ENCODE data around the gene C7orf57. TPM values are rescaled to one million over a fixed set of nuclear protein-coding genes. Genes with fewer than 3 reads are reported as not detected.
A peak's percentile ranks its signal among the peaks of the same experiment; 100 is the strongest.

Gene C7orf57
- total and polyA plus RNA-seq, 2 donors = 0.05 to 0.18 TPM

GRCh38 chr7:48085942-48086341 lies 50.6 kb downstream of the C7orf57 start:
- Histone ChIP-seq H3K36me3 (ENCODE audit: control insufficient read depth in 2 of 2, insufficient read depth in 2 of 2, low read length in 1 of 2) (no peaks in the 10 kb centered on the region), H3K27me3 (ENCODE audit: control insufficient read depth in 2 of 2, insufficient read depth in 1 of 2, low read length in 1 of 2) (peaks cover 17 to 34% of the 10 kb centered on the region in 2 donors), H3K9me3 (ENCODE audit: control insufficient read depth in 2 of 2, insufficient read depth in 1 of 2, low read length in 1 of 2) (peaks cover 0 to 8% of the 10 kb centered on the region in 2 donors), H3K4me1 (ENCODE audit: control insufficient read depth in 2 of 2, insufficient read depth in 2 of 2, low read length in 2 of 2) (peaks cover 5 to 19% of the 10 kb centered on the region in 2 donors), H3K27ac (ENCODE audit: low read depth in 1 of 2, low read length in 1 of 2) (no peak overlapping the region), H3K4me3 (ENCODE audit: low read length in 2 of 2) (no peak overlapping the region)
- 93% methylated on average over 1 of the region's 1 CpG for WGBS
- DNase-seq (ENCODE audit: low read depth in 6 of 9, low spot score in 9 of 9) = no peak

- DNase-seq (ENCODE audit: low read depth in 6 of 9, low spot score in 9 of 9) = no peak
- H3K27me3 ChIP-seq (ENCODE audit: control insufficient read depth in 2 of 2, insufficient read depth in 1 of 2, low read length in 1 of 2) = peaks cover 21 to 48% of the 10 kb centered on the region in 2 donors
- H3K27ac ChIP-seq (ENCODE audit: low read depth in 1 of 2, low read length in 1 of 2) = no peak overlapping the region
- peaks cover 0 to 8% of the 10 kb centered on the region in 2 donors for H3K9me3 ChIP-seq (ENCODE audit: control insufficient read depth in 2 of 2, insufficient read depth in 1 of 2, low read length in 1 of 2)
- 95% methylated on average over 7 of the region's 7 CpGs for WGBS
- H3K36me3 ChIP-seq (ENCODE audit: control insufficient read depth in 2 of 2, insufficient read depth in 2 of 2, low read length in 1 of 2) = no peaks in the 10 kb centered on the region
- H3K4me1 ChIP-seq (ENCODE audit: control insufficient read depth in 2 of 2, insufficient read depth in 2 of 2, low read length in 2 of 2) = peaks cover 5 to 19% of the 10 kb centered on the region in 2 donors
- no peak overlapping the region for H3K4me3 ChIP-seq (ENCODE audit: low read length in 2 of 2)
These were observed 52.0 kb downstream of the C7orf57 start for GRCh38 chr7:48087349-48087748.

DNA sequence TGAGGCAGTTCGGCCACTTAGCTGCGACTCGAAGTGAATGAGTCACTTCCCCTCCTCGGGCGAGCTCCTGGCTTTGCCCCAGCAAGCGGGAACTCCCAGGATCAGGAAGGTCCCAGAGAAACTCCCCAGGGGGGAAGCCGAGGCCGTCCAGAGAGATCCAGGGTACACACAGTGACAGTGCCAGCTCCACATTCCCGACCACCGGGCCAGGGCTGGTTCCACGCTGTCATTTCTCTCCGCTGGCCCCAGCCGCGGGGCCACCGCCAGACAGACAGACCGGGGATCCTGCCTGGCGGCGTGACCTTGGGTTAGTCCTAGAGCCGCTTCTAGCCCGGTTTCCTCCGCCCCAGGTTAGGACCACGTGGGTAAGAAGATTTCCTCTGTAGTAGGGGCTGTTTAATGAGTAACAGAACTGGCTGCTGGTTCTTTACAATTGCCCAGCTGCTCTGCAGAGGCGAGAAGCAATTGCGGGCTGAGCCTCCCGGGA lies 53.3 kb downstream of the C7orf57 start:
- Histone ChIP-seq H3K27me3 (ENCODE audit: control insufficient read depth in 2 of 2, insufficient read depth in 1 of 2, low read length in 1 of 2) (peaks cover 21 to 57% of the 10 kb centered on the region in 2 donors), H3K9me3 (ENCODE audit: control insufficient read depth in 2 of 2, insufficient read depth in 1 of 2, low read length in 1 of 2) (peaks cover 0 to 8% of the 10 kb centered on the region in 2 donors), H3K4me1 (ENCODE audit: control insufficient read depth in 2 of 2, insufficient read depth in 2 of 2, low read length in 2 of 2) (peaks cover 5 to 19% of the 10 kb centered on the region in 2 donors), H3K36me3 (ENCODE audit: control insufficient read depth in 2 of 2, insufficient read depth in 2 of 2, low read length in 1 of 2) (no peaks in the 10 kb centered on the region), H3K27ac (ENCODE audit: low read depth in 1 of 2, low read length in 1 of 2) (peak overlapping the region; percentile 71 to 80), H3K4me3 (ENCODE audit: low read length in 2 of 2) (peak overlapping the region; percentile 42 to 61)
- under 1% methylated on average over 25 of the region's 25 CpGs for WGBS
- DNase-seq (ENCODE audit: low read depth in 6 of 9, low spot score in 9 of 9) = peak in 2 of 9 donors; percentile 17 to 23

DNA sequence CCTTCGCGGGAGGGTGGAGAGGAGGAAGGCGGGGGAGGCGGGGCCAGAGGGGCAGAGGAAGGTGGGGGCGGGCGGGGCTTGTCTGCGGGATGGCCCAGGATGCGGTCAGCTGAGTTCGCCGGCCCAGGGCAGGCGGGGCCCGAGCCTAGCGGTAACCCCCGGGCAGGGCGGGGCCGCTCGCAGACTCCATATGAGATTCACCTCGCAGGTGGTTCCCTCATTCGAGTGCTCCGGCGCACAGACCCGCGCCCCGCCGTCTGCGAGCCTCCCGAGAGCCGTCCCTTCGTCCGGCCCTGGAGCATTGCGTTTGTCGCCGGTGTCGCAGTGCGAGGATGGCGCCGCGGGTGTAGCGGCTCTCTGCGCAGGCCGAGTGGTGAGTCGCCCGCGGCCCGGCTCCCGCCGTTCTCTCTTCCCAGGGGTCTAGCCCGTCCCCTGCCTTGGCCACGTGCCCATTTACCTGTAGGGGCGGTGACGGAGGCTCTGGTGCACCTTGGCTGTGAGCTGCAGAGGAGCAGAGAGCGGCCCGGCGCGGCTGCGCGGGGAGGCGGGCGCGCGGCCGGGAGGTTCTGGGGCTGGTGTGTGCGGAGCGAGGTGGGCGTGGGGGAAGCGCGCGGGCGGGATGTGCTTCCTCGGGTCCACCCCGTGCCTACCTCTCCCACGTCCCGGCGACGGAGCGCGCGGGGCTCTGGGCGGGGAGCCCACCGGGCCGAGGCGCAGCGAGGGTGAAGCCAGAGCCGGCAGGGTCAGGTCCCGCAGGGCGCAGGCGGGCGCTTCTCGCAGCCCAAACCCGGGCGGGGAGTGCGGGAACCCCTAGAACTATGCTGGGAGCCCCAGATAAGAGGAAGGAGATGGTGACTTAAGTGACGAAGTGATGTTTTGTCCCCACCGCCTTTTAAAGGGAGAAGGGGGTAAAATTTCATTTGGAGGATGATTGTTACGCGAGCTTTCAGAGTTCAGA lies 54.0 kb downstream of the C7orf57 start, which contains the start of gene UPP1:
Gene UPP1 (plus strand): TSS at position 220 of the 958 bp plus-strand sequence. CDS start 5,519 bp downstream, outside the sequence.
- 2% methylated on average over 96 of the region's 96 CpGs for WGBS
- H3K4me1 ChIP-seq (ENCODE audit: control insufficient read depth in 2 of 2, insufficient read depth in 2 of 2, low read length in 2 of 2) = peaks cover 5 to 19% of the 10 kb centered on the region in 2 donors
- peak within 1 kb of the TSS; percentile 42 to 61 for H3K4me3 ChIP-seq (ENCODE audit: low read length in 2 of 2)
- H3K9me3 ChIP-seq (ENCODE audit: control insufficient read depth in 2 of 2, insufficient read depth in 1 of 2, low read length in 1 of 2) = peaks cover 0 to 8% of the 10 kb centered on the region in 2 donors
- peak within 1 kb of the TSS; percentile 71 to 80 for H3K27ac ChIP-seq (ENCODE audit: low read depth in 1 of 2, low read length in 1 of 2)
- peak in 5 of 9 donors; percentile 26 to 67 (median 44) for DNase-seq (ENCODE audit: low read depth in 6 of 9, low spot score in 9 of 9)
- H3K36me3 ChIP-seq (ENCODE audit: control insufficient read depth in 2 of 2, insufficient read depth in 2 of 2, low read length in 1 of 2) = no peaks in the 10 kb centered on the region
- peaks cover 21 to 59% of the 10 kb centered on the region in 2 donors for H3K27me3 ChIP-seq (ENCODE audit: control insufficient read depth in 2 of 2, insufficient read depth in 1 of 2, low read length in 1 of 2)

DNA sequence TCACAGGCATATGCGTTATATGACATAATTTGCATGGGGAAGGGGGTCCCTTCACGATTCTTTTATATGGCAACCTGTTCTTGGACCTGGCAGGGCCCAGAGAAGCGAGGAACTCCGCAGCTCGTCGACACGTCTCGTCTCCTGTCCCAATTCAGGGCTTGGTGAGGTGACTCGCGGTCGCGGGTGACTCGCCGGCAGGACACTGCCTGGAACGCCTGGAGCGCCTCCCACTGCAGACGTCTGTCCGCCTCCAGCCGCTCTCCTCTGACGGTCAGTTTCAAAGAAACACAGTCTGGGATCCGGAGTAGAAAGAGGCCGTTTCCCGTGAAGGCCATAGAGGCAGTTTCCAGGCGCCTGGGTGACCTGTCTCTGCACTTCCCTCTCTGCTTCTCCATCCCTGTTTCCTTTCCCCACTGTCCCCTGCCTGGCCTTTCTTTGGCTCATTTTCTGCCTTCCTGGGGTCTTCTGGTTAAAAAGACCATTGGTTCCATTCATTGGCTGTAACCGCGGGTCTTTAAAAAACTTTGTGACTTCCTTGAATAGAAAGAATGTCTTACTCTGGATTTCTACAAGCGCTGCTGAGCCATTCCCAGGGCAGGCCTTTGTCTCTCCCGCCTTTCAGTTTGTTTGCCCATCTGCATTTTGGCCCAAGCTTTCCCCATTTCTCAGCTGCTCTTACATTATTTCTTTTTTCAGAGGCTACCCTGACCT lies 54.9 kb downstream of the C7orf57 start:
- H3K4me3 ChIP-seq (ENCODE audit: low read length in 2 of 2) = peak overlapping the region in 1 of 2 donors; percentile 61
- no peak for DNase-seq (ENCODE audit: low read depth in 6 of 9, low spot score in 9 of 9)
- peaks cover 0 to 5% of the 10 kb centered on the region in 2 donors for H3K9me3 ChIP-seq (ENCODE audit: control insufficient read depth in 2 of 2, insufficient read depth in 1 of 2, low read length in 1 of 2)
- peaks cover 5 to 19% of the 10 kb centered on the region in 2 donors for H3K4me1 ChIP-seq (ENCODE audit: control insufficient read depth in 2 of 2, insufficient read depth in 2 of 2, low read length in 2 of 2)
- peaks cover 21 to 59% of the 10 kb centered on the region in 2 donors for H3K27me3 ChIP-seq (ENCODE audit: control insufficient read depth in 2 of 2, insufficient read depth in 1 of 2, low read length in 1 of 2)
- H3K27ac ChIP-seq (ENCODE audit: low read depth in 1 of 2, low read length in 1 of 2) = no peak overlapping the region
- WGBS = 91% methylated on average over 28 of the region's 28 CpGs
- H3K36me3 ChIP-seq (ENCODE audit: control insufficient read depth in 2 of 2, insufficient read depth in 2 of 2, low read length in 1 of 2) = no peaks in the 10 kb centered on the region

DNA sequence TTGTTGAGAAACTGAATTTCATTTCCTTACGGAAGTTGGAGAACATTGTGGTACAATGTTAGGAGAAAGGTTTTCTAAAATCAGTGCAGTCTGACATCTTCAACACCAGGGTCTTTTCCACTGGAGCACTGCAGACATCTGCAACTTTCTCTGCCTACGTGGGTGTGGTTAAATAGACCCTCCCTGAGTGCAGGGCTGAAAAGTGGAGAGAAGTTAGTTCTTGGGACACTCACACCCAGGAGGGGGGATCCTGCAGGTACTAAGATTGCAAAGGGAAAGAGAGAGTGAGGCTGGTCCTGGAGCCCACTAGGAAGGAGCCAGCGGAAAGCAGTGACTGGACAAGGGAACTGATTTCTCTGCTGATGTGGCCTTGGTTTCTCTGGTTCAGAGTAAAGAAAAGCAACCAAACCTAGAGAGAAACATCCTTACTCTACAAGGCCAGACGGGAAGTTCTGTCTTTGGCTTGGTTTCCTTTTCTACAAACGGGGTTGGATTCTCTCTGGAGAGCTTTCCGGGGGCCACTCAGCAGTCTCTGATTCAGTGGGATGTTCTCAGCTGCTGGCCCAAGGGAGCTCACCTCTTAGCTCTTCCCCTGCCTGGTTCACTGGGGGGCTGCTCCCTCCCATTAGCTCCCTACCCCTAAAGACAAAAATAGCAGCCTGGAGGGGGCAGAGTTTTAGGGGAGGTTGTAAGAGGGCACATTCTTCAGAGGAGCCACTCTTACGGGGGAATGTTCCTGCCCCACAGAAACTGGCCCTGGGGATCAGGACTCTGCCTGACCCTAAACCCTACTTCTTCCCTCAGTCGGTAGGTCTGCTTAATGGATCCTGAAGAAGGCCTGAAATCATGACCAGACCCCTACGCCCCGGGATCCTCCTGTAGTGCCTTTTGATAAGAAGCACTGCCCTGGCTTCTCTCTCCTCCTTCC lies 56.4 kb downstream of the C7orf57 start:
- H3K9me3 ChIP-seq (ENCODE audit: control insufficient read depth in 2 of 2, insufficient read depth in 1 of 2, low read length in 1 of 2) = peaks cover 0 to 5% of the 10 kb centered on the region in 2 donors
- H3K27me3 ChIP-seq (ENCODE audit: control insufficient read depth in 2 of 2, insufficient read depth in 1 of 2, low read length in 1 of 2) = peaks cover 21 to 57% of the 10 kb centered on the region in 2 donors
- H3K4me3 ChIP-seq (ENCODE audit: low read length in 2 of 2) = no peak overlapping the region
- peaks cover 5 to 21% of the 10 kb centered on the region in 2 donors for H3K4me1 ChIP-seq (ENCODE audit: control insufficient read depth in 2 of 2, insufficient read depth in 2 of 2, low read length in 2 of 2)
- H3K36me3 ChIP-seq (ENCODE audit: control insufficient read depth in 2 of 2, insufficient read depth in 2 of 2, low read length in 1 of 2) = no peaks in the 10 kb centered on the region
- 92% methylated on average over 10 of the region's 10 CpGs for WGBS
- DNase-seq (ENCODE audit: low read depth in 6 of 9, low spot score in 9 of 9) = no peak
- H3K27ac ChIP-seq (ENCODE audit: low read depth in 1 of 2, low read length in 1 of 2) = no peak overlapping the region

GRCh38 chr7:48094861-48095293 lies 59.5 kb downstream of the C7orf57 start:
- Histone ChIP-seq H3K9me3 (ENCODE audit: control insufficient read depth in 2 of 2, insufficient read depth in 1 of 2, low read length in 1 of 2) (peaks cover 0 to 5% of the 10 kb centered on the region in 2 donors), H3K4me1 (ENCODE audit: control insufficient read depth in 2 of 2, insufficient read depth in 2 of 2, low read length in 2 of 2) (peaks cover under 1 to 5% of the 10 kb centered on the region in 2 donors), H3K27me3 (ENCODE audit: control insufficient read depth in 2 of 2, insufficient read depth in 1 of 2, low read length in 1 of 2) (peaks cover 11 to 35% of the 10 kb centered on the region in 2 donors), H3K27ac (ENCODE audit: low read depth in 1 of 2, low read length in 1 of 2) (no peak overlapping the region), H3K4me3 (ENCODE audit: low read length in 2 of 2) (no peak overlapping the region), H3K36me3 (ENCODE audit: control insufficient read depth in 2 of 2, insufficient read depth in 2 of 2, low read length in 1 of 2) (no peaks in the 10 kb centered on the region)
- WGBS = 94% methylated on average over 3 of the region's 3 CpGs
- no peak for DNase-seq (ENCODE audit: low read depth in 6 of 9, low spot score in 9 of 9)

DNA sequence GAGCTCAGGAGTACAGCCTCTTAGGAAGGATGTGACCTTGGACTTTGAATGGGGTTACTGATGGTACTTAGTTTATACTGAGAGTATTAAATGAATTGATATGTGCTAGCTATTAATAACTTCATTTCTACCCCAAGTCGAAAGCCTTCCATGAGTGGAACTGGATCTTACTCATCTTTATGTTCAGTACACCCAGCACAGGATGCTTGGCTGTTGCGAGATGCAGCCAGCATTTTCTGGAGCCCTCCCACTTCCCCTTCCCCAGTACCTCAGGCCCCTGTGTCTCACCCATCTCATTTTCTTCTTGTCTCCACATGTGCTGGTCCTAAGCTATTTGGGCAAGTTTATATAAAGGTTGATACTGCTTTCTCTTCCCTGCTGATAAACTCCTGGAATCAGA lies 60.9 kb downstream of the C7orf57 start:
- Histone ChIP-seq H3K4me1 (ENCODE audit: control insufficient read depth in 2 of 2, insufficient read depth in 2 of 2, low read length in 2 of 2) (peaks cover 0 to 2% of the 10 kb centered on the region in 2 donors), H3K27ac (ENCODE audit: low read depth in 1 of 2, low read length in 1 of 2) (no peak overlapping the region), H3K27me3 (ENCODE audit: control insufficient read depth in 2 of 2, insufficient read depth in 1 of 2, low read length in 1 of 2) (peaks cover 3 to 21% of the 10 kb centered on the region in 2 donors), H3K9me3 (ENCODE audit: control insufficient read depth in 2 of 2, insufficient read depth in 1 of 2, low read length in 1 of 2) (no peaks in the 10 kb centered on the region), H3K36me3 (ENCODE audit: control insufficient read depth in 2 of 2, insufficient read depth in 2 of 2, low read length in 1 of 2) (no peaks in the 10 kb centered on the region), H3K4me3 (ENCODE audit: low read length in 2 of 2) (no peak overlapping the region)
- no peak for DNase-seq (ENCODE audit: low read depth in 6 of 9, low spot score in 9 of 9)
- WGBS = 69% methylated on average over 2 of the region's 2 CpGs
